Panc1 (cell line): ENCODE data around the gene RGS5. TPM values are rescaled to one million over a fixed set of nuclear protein-coding genes. Genes with fewer than 3 reads are reported as not detected.

ENCODE experiments used
- ATAC-seq: fragments of 200-7000 bp; cut with Tn5 transposase; 2 replicates; pipeline ENCODE4 v1.9.1; 2020; ENCODE audit warnings: mild to moderate bottlenecking, moderate library complexity
- BruUV-seq: library from RNA; stranded (reverse); fragments of 400-500 nt; replicated peaks from 2 replicates; lab custom pipeline; 2021; lab: Mats Ljungman, UMichigan
- CTCF ChIA-PET: fragments of 300-600 bp; sonication (Branson Sonifier 250); formaldehyde crosslinking; loops from one replicate; lab custom pipeline; 2022; ENCODE audit warnings: antibody characterized with exemption; lab: Charles Lee
- POLR2A ChIA-PET: fragments of 300-600 bp; sonication (Branson Sonifier 250); formaldehyde crosslinking; loops from one replicate; lab custom pipeline; 2022; ENCODE audit warnings: antibody characterized with exemption; lab: Charles Lee
- DNase-seq: peaks from one replicate; pipeline ENCODE4 v3.0.0-alpha.2; 2010; ENCODE audit warnings: low read depth, low spot score
- H3K27ac ChIP-seq: 2 replicates; pipeline ENCODE4 v1.5.1; 2011; ENCODE audit warnings: mild to moderate bottlenecking, low read length, inconsistent platforms
- H3K27me3 ChIP-seq: fragments of 200-500 bp; sonication (Bioruptor generic); 2 replicates; pipeline ENCODE4 v1.6.0; 2014; ENCODE audit warnings: low read length, inconsistent platforms; ENCODE audit not compliant: control insufficient read depth, insufficient read depth
- H3K36me3 ChIP-seq: fragments of 200-500 bp; sonication (Bioruptor generic); 2 replicates; pipeline ENCODE4 v1.5.1; 2014; ENCODE audit warnings: inconsistent platforms, mild to moderate bottlenecking, low read length, moderate library complexity; ENCODE audit not compliant: control insufficient read depth, insufficient read depth
- H3K4me1 ChIP-seq: 2 replicates; pipeline ENCODE4 v1.5.1; 2011; ENCODE audit warnings: inconsistent platforms, mild to moderate bottlenecking, low read length, moderate library complexity; ENCODE audit not compliant: control insufficient read depth, insufficient read depth
- H3K4me3 ChIP-seq, 2 experiments: 2 replicates each; pipeline ENCODE4 v1.5.1; 2011 to 2012; ENCODE audit warnings: low read depth in 2 of 2, low read length in 2 of 2, mild to moderate bottlenecking in 2 of 2, inconsistent platforms in 1 of 2, moderate library complexity in 1 of 2
- H3K9me3 ChIP-seq: fragments of 200-500 bp; sonication (Bioruptor generic); 2 replicates; pipeline ENCODE4 v1.5.1; 2014; ENCODE audit warnings: low read depth, mild to moderate bottlenecking, inconsistent platforms, low read length, moderate library complexity; ENCODE audit not compliant: control insufficient read depth, insufficient read depth
- CTCF ChIP-seq: fragments of 450-650 bp; IDR thresholded peaks from 2 replicates; pipeline ENCODE4 v1.5.1; 2017; ENCODE audit warnings: mild to moderate bottlenecking
- POLR2AphosphoS5 ChIP-seq: IDR thresholded peaks from 2 replicates; pipeline ENCODE4 v1.6.1; 2012; ENCODE audit warnings: mild to moderate bottlenecking, low read depth, low read length, moderate library complexity
- REST ChIP-seq, 2 experiments: IDR thresholded peaks; 2 replicates each; pipeline ENCODE4 v1.6.1; 2011 to 2012; ENCODE audit warnings: low read depth in 2 of 2, control low read depth in 1 of 2, low read length in 1 of 2, mild to moderate bottlenecking in 1 of 2, moderate library complexity in 1 of 2; ENCODE audit not compliant: insufficient read depth in 1 of 2
- SIN3A ChIP-seq: IDR thresholded peaks from 2 replicates; pipeline ENCODE4 v1.6.1; 2012; ENCODE audit warnings: low read depth, mild to moderate bottlenecking, low read length, moderate library complexity, borderline replicate concordance; ENCODE audit not compliant: insufficient read depth
- TCF7L2 ChIP-seq: IDR thresholded peaks from 2 replicates; pipeline ENCODE4 v1.6.1; 2011; ENCODE audit warnings: mild to moderate bottlenecking, low read depth, low read length, inconsistent platforms
- in situ Hi-C: cut with HindIII; loops from 2 replicates; pipeline ENCODE4 v1.10.0; 2016; ENCODE audit warnings: low sequenced_read_pairs, low pct_unique_long_range_greater_than_20kb
- intact Hi-C: fragments of 100-400 bp; cut with micrococcal nuclease; formaldehyde crosslinking; loops from one replicate; pipeline ENCODE4 v1.10.0; 2022; ENCODE audit not compliant: unreplicated experiment
- total RNA-seq: library from RNA; stranded (reverse); gene quantifications from one replicate; pipeline ENCODE4 v1.2.1, GENCODE V29; 2021; ENCODE audit not compliant: unreplicated experiment

The RGS5 gene
- total RNA-seq, 1 experiment from 2014 or later = 1.5 TPM

- DNase-seq (no peak), ATAC-seq (no peak)
- no TSS peak for BruUV-seq
- in situ Hi-C loops (no loop called here), intact Hi-C loops (no loop called here)
- ChIA-PET POLR2A (no interaction called here), CTCF (no interaction called here)
- TF ChIP-seq TCF7L2 (no peak), SIN3A (no peak), POLR2AphosphoS5 (no peak), REST (IDR thresholded peaks at IDR 0.05; ENCODE audit: insufficient read depth in 1 of 2, low read depth in 2 of 2, low read length in 1 of 2) (no peak), CTCF (no peak)
- Histone ChIP-seq H3K4me3 (no peak overlapping the region), H3K27ac (no peak overlapping the region), H3K4me1 (no peaks in the 10 kb centered on the region), H3K36me3 (no peaks in the 10 kb centered on the region), H3K27me3 (no peaks in the 10 kb centered on the region), H3K9me3 (no peaks in the 10 kb centered on the region)
These were observed 39.6 kb downstream of the RGS5 start for GRCh38 chr1:163163163-163163562.

GRCh38 chr1:163162381-163162914 is 40.3 kb downstream of the RGS5 start:
- POLR2A ChIA-PET = no interaction called here
- H3K27ac ChIP-seq = no peak overlapping the region

More at GRCh38 chr1:163162381-163162914, 40.3 kb downstream of the RGS5 start:
- no peaks in the 10 kb centered on the region for H3K36me3 ChIP-seq
- no peak overlapping the region for H3K4me3 ChIP-seq
- no peak for ATAC-seq
- no peak for DNase-seq
- H3K9me3 ChIP-seq = no peaks in the 10 kb centered on the region
- in situ Hi-C loops (no loop called here), intact Hi-C loops (no loop called here)
- no peak for TF ChIP-seq REST (IDR thresholded peaks at IDR 0.05; ENCODE audit: insufficient read depth in 1 of 2, low read depth in 2 of 2, low read length in 1 of 2)
- no peak for TF ChIP-seq TCF7L2
- no peak for TF ChIP-seq POLR2AphosphoS5
- TF ChIP-seq SIN3A = no peak
- no peak for TF ChIP-seq CTCF
- no peaks in the 10 kb centered on the region for H3K4me1 ChIP-seq
- no TSS peak for BruUV-seq
- H3K27me3 ChIP-seq = no peaks in the 10 kb centered on the region
- CTCF ChIA-PET = no interaction called here
